Astrocyte of the spinal cord (primary cell): Measurements from ENCODE around the gene TNFSF15.
"Not testable (repeated sequence)": the region's sequence is repeated elsewhere in the genome, so short reads cannot be mapped to it uniquely, and the experiment has no call there.

ENCODE experiments used
- DNase-seq: peaks from one replicate; pipeline ENCODE4 v3.0.0; 2011; ENCODE audit warnings: low read depth, low spot score
- H3K4me3 ChIP-seq: 2 replicates; pipeline ENCODE4 v1.5.1; 2011; ENCODE audit warnings: low read depth, mild to moderate bottlenecking, low read length, moderate library complexity
- in situ Hi-C: cut with HindIII; loops from 2 replicates; pipeline ENCODE4 v1.10.0; 2017; ENCODE audit warnings: low sequenced_read_pairs
- TF ChIP-seq, protein P1 (sequence below): IDR thresholded peaks from 2 replicates; pipeline ENCODE4 v1.5.1; 2012; ENCODE audit warnings: low read depth, mild to moderate bottlenecking, low read length, inconsistent platforms

The TNFSF15 gene

DNA sequence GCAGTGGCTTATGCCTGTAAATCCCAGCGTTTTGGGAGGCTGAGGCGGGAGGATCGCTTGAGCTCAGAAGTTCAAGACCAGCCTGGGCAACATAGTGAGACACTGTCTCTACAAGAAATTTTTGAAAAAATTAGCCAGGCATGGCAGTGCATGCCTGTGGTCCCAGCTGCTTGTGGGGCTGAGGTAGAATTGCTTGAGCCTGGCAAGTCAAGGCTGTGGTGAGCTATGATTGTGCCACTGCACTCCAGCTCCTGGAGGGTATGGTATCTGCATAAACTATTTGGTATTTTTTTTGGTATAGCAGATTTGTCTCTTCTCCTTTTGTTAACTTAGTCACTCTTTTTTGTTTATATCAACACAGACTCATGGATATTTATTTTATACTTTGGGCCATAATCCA is 62.4 kb downstream of the TNFSF15 start:
- DNase-seq, result no peak
- TF ChIP-seq, protein P1, sequence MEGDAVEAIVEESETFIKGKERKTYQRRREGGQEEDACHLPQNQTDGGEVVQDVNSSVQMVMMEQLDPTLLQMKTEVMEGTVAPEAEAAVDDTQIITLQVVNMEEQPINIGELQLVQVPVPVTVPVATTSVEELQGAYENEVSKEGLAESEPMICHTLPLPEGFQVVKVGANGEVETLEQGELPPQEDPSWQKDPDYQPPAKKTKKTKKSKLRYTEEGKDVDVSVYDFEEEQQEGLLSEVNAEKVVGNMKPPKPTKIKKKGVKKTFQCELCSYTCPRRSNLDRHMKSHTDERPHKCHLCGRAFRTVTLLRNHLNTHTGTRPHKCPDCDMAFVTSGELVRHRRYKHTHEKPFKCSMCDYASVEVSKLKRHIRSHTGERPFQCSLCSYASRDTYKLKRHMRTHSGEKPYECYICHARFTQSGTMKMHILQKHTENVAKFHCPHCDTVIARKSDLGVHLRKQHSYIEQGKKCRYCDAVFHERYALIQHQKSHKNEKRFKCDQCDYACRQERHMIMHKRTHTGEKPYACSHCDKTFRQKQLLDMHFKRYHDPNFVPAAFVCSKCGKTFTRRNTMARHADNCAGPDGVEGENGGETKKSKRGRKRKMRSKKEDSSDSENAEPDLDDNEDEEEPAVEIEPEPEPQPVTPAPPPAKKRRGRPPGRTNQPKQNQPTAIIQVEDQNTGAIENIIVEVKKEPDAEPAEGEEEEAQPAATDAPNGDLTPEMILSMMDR, result no peak
- in situ Hi-C loops, result no loop called here
- no peak overlapping the region for H3K4me3 ChIP-seq

DNA sequence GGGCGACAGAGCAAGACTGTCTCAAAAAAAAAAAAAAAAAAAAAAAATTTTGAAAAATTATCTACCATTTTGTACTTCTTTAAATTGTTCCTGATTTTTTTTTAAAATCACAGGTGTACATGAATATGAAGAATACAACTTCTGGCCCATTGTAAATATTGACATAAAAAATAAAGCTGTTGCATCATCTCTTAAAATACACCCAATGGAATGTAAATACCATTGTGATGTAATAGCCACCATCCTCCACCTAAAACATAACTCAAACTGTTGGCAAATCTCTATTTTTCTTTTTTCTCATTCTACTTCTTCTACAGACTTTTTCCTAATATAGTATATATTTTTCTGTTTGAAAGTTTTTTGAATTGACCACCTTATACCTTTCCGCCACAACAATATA is 62.9 kb downstream of the TNFSF15 start:
- in situ Hi-C loops, result no loop called here
- TF ChIP-seq, protein P1, result no peak
- no peak overlapping the region for H3K4me3 ChIP-seq
- no peak for DNase-seq

DNA sequence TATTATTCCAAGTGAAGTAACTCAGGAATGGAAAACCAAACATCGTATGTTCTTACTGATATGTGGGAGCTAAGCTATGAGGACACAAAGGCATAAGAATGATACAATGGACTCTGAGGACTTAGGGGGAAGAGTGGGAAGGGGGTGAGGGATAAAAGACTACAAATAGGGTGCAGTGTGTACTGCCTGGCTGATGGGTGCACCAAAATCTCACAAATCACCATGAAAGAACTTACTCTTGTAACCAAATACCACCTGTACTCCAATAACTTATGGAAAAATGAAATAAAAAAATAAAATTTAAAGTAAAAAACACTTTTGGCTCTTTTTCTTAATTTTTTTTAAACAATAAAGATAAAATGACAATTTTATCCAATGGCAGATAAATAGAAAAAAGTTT is 64.3 kb downstream of the TNFSF15 start:
- DNase-seq, in situ Hi-C loops, H3K4me3 ChIP-seq: not testable (repeated sequence)

DNA sequence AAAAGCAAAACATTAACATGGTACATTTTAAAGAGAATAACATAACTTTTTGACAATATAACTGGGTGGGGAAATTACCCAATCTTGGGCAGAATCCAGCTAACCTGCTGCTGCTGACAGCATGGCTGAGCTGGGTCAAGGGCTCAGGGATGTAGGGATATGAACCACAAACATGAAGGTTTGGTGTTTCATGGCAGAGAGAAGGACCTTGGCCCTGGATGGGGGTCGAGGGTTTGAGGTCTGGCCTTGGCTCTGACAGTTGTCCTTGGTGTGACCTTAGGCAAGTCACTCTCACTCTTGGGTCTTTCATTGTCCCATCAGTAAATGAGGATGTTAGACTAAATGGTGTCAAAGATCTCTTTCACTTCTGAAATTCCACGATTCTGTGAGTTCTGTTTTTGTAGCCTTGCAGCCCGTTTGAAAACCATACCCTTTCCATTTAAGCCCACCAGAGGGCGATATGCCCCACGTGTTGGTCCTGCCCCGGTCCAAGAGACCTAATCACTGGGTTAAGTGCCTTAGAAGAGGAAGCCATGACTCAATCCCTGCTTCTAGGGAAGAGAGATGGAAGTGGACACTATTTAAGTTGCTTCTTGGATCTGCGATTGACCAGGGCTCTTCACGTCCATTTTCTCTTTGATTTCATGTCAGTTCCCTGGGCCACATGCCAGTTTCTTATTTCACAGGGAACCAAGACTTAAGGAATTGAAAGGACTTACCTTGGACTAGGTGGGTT is 67.1 kb downstream of the TNFSF15 start:
- no peak overlapping the region for H3K4me3 ChIP-seq
- in situ Hi-C loops, result no loop called here
- DNase-seq, result peak; percentile 82
- TF ChIP-seq, protein P1, result peak; percentile 79

DNA sequence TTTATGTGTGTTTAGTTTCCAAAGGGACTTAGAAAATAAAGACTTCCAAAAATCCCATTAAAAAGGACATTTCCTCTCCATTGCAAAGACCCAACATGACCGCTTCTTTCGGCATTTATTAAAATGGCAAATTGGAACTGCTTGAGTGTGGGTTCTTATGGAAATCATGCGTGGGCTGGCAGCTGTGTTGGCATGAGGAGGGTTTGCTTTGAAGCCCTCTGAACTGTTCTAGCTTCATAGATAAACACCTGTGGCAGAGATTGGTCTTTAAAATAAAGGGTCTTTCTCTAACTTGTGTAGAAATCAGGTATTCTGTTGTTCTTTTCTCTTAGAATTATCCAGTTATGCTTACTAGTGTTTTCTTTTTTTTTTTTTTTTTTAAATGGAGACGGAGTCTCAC is 68.0 kb downstream of the TNFSF15 start:
- no peak for DNase-seq
- in situ Hi-C loops, result no loop called here
- no peak overlapping the region for H3K4me3 ChIP-seq
- TF ChIP-seq, protein P1, result no peak

DNA sequence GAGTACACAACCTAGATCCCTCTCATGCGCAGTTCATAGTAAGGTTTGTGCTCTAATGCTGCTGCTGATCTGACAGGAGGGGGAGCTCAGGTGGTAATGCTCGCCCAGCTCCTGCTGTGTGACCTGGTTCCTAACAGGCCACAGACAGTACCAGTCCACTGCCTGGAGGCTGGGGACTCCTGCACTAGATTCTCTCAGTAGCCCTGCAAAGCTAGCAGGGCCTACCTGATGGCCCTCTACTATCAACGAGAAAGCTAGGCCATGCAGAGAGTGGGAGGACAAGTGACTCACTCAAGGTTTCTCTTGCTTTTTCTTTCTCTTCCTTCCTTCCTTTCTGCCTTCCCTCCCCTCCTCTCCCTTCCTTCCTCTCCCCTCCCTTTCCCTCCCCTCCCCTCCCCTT is 68.7 kb downstream of the TNFSF15 start:
- DNase-seq, result no peak
- no peak overlapping the region for H3K4me3 ChIP-seq
- TF ChIP-seq, protein P1, result no peak
- in situ Hi-C loops, result no loop called here

DNA sequence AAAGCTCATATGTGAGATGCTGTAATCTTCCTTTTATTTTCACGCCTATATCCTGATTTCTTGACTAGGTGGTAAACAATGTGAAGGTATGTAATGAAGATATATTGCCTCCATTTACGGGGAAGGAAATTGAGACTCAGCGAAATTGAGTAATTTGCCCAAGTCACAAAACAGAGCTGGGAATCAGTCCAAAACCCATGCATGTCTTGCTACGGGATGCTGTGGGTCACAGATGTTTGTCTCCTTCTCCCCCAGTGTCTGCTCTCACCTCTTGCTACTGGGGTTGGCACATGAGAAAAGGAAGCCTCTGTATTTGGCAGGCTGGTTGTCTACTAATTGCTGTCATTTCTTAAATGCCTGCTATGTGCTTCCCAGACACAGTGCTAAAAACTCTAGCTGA is 70.1 kb downstream of the TNFSF15 start:
- no peak overlapping the region for H3K4me3 ChIP-seq
- TF ChIP-seq, protein P1, result no peak
- no peak for DNase-seq
- in situ Hi-C loops, result no loop called here

DNA sequence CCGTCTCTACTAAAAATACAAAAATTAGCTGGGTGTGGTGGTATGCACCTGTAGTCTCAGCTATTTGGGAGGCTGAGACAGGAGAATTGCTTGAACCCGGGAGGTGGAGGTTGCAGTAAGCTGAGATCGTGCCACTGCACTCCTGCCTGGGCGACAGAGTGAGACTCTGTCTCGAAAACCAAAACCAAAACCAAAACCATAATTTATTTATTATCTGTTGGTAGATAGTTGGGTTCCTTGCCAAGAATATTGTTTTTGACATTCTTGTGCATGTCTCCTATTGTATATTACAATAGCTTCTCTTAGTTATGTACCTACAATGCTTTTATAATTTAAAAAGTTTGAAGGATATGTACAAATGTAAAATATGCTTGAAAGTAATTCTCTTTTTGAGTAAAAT is 70.7 kb downstream of the TNFSF15 start:
- in situ Hi-C loops, H3K4me3 ChIP-seq, DNase-seq: not testable (repeated sequence)
